GM21619 (cell line): ENCODE data around the gene ERFE.

Source experiments
- ATAC-seq: cut with Tn5 transposase; IDR thresholded peaks from one replicate; pipeline ENCODE4 v1.9.1; 2021; ENCODE audit not compliant: unreplicated experiment

Gene ERFE

GRCh38 chr2:238139196-238140039 is 19.4 kb upstream of the ERFE start:
- no peak for ATAC-seq

- ATAC-seq = no peak
These were observed 18.7 kb upstream of the ERFE start for GRCh38 chr2:238140040-238140439.

GRCh38 chr2:238140721-238141540 is 17.8 kb upstream of the ERFE start:
- ATAC-seq = no peak

GRCh38 chr2:238141541-238142318 is 17.0 kb upstream of the ERFE start:
- ATAC-seq = no peak

- ATAC-seq = no peak
These were observed 16.2 kb upstream of the ERFE start for GRCh38 chr2:238142382-238143205.

GRCh38 chr2:238143239-238143951 is 15.4 kb upstream of the ERFE start:
- ATAC-seq = no peak

GRCh38 chr2:238144262-238144661 is 14.5 kb upstream of the ERFE start:
- ATAC-seq = no peak

- ATAC-seq = no peak
These were observed 13.7 kb upstream of the ERFE start for GRCh38 chr2:238145046-238145445.

GRCh38 chr2:238145851-238146250 is 12.9 kb upstream of the ERFE start:
- no peak for ATAC-seq

- ATAC-seq = no peak
These were observed 11.8 kb upstream of the ERFE start for GRCh38 chr2:238146884-238147544.

GRCh38 chr2:238148981-238149380 is 9.8 kb upstream of the ERFE start:
- no peak for ATAC-seq

GRCh38 chr2:238149841-238150572 is 8.8 kb upstream of the ERFE start:
- no peak for ATAC-seq

- no peak for ATAC-seq
These were observed 8.1 kb upstream of the ERFE start for GRCh38 chr2:238150686-238151085.

GRCh38 chr2:238151205-238151604 is 7.6 kb upstream of the ERFE start:
- ATAC-seq = no peak

GRCh38 chr2:238151628-238152235 is 7.0 kb upstream of the ERFE start:
- no peak for ATAC-seq

GRCh38 chr2:238152771-238153688 is 5.7 kb upstream of the ERFE start:
- no peak for ATAC-seq

GRCh38 chr2:238154570-238154969 is 4.2 kb upstream of the ERFE start:
- ATAC-seq = no peak
